Measurements from ENCODE around the gene RFNG.

- no peak for TF ChIP-seq CTCF (IDR thresholded peaks at IDR 0.05)
- TF ChIP-seq EP300 (IDR thresholded peaks at IDR 0.05): no peak
- TF ChIP-seq POLR2A (IDR thresholded peaks at IDR 0.05): no peak
Observed at GRCh38 chr17:82017612-82018151, 33.9 kb downstream of the RFNG start.
